Erythroblast (primary cell): ENCODE measurements around the gene CARD14.

Experiments
- GATA1 ChIP-seq: IDR thresholded peaks from 2 replicates; pipeline ENCODE4 v1.6.1; 2011; ENCODE audit warnings: low read depth, mild to moderate bottlenecking, control low read depth, low read length, moderate library complexity
- POLR2A ChIP-seq: IDR thresholded peaks from 2 replicates; pipeline ENCODE4 v1.6.1; 2011; ENCODE audit warnings: mild to moderate bottlenecking, low read length

DNA sequence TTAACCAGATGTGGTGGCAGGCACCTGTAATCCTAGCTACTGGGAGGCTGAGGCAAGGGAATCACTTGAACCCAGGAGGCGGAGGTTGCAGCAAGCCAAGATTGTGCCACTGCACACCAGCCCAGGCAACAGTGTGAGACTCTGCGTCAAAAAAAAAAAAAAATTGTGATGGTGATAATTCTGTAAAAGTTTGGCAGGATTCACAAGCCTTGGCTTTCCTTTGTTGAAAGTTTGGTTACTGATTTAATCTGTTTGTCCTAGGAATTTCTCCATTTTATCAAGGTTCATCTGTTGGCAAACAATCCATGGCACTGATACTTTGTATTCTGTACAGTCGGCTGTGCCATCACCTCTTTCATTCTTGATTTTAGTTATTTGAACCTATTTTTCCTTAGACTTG lies 38.8 kb upstream of the CARD14 start:
- TF ChIP-seq POLR2A (no peak), GATA1 (no peak)
